ENCODE data around the gene CCDC187. TPM values are rescaled to one million over a fixed set of nuclear protein-coding genes. Genes with fewer than 3 reads are reported as not detected.

Gene CCDC187
- total RNA-seq, 2 donors from 2014 or later = 1.3 to 2.3 TPM

GRCh38 chr9:136349546-136349945 lies 45.7 kb upstream of the CCDC187 start:
- H3K27ac ChIP-seq = no peak overlapping the region
- DNase-seq = no peak
- no peak for ATAC-seq
- TF ChIP-seq POLR2A (IDR thresholded peaks at IDR 0.05) (no peak), CTCF (IDR thresholded peaks at IDR 0.05) (no peak)
- no peaks in the 10 kb centered on the region for H3K27me3 ChIP-seq
- WGBS, 2 donors = 87 to 92% methylated on average over 8 to 17 of the region's 24 CpGs
- H3K4me1 ChIP-seq = peaks cover 6% of the 10 kb centered on the region
- no peaks in the 10 kb centered on the region for H3K36me3 ChIP-seq (replicated peaks in 1 of 2; ENCODE audit: insufficient read depth in 1 of 2, low read depth in 2 of 2)
- H3K9me3 ChIP-seq = no peaks in the 10 kb centered on the region
- H3K4me3 ChIP-seq = no peak overlapping the region
- intact Hi-C loops (cut with DNase I) = no loop called here

- intact Hi-C loops (cut with DNase I) = no loop called here
- peaks cover 5% of the 10 kb centered on the region for H3K4me1 ChIP-seq
- ATAC-seq (no peak), DNase-seq (peak in 1 of 4 donors; percentile 46)
- H3K27ac ChIP-seq = no peak overlapping the region
- no peaks in the 10 kb centered on the region for H3K9me3 ChIP-seq
- H3K4me3 ChIP-seq = no peak overlapping the region
- no peaks in the 10 kb centered on the region for H3K27me3 ChIP-seq
- TF ChIP-seq CTCF (IDR thresholded peaks at IDR 0.05) (no peak), POLR2A (IDR thresholded peaks at IDR 0.05) (no peak)
- no peaks in the 10 kb centered on the region for H3K36me3 ChIP-seq (replicated peaks in 1 of 2; ENCODE audit: insufficient read depth in 1 of 2, low read depth in 2 of 2)
- 87 to 91% methylated on average over 6 to 14 of the region's 14 CpGs for WGBS, 2 donors
These were observed 44.8 kb upstream of the CCDC187 start for GRCh38 chr9:136348691-136349090.

GRCh38 chr9:136347472-136348256 lies 43.8 kb upstream of the CCDC187 start:
- Histone ChIP-seq H3K27ac (no peak overlapping the region), H3K4me3 (no peak overlapping the region), H3K9me3 (no peaks in the 10 kb centered on the region), H3K27me3 (no peaks in the 10 kb centered on the region), H3K36me3 (replicated peaks in 1 of 2; ENCODE audit: insufficient read depth in 1 of 2, low read depth in 2 of 2) (no peaks in the 10 kb centered on the region), H3K4me1 (peaks cover 16% of the 10 kb centered on the region)
- TF ChIP-seq POLR2A (IDR thresholded peaks at IDR 0.05) = no peak
- TF ChIP-seq CTCF (IDR thresholded peaks at IDR 0.05) = no peak
- ATAC-seq = no peak
- no peak for DNase-seq
- intact Hi-C loops (cut with DNase I) = no loop called here
- 84 to 85% methylated on average over 28 to 32 of the region's 34 CpGs for WGBS, 2 donors

- no peak overlapping the region for H3K27ac ChIP-seq
- no peaks in the 10 kb centered on the region for H3K9me3 ChIP-seq
- WGBS, 2 donors = 68 to 89% methylated on average over 5 to 15 of the region's 20 CpGs
- H3K4me3 ChIP-seq = no peak overlapping the region
- TF ChIP-seq CTCF (IDR thresholded peaks at IDR 0.05) = no peak
- no peak for TF ChIP-seq POLR2A (IDR thresholded peaks at IDR 0.05)
- H3K27me3 ChIP-seq = no peaks in the 10 kb centered on the region
- no peak for DNase-seq
- no peak for ATAC-seq
- intact Hi-C loops (cut with DNase I) = no loop called here
- H3K36me3 ChIP-seq (replicated peaks in 1 of 2; ENCODE audit: insufficient read depth in 1 of 2, low read depth in 2 of 2) = no peaks in the 10 kb centered on the region
- H3K4me1 ChIP-seq = peaks cover 22% of the 10 kb centered on the region
These were observed 43.1 kb upstream of the CCDC187 start for GRCh38 chr9:136346927-136347465.

GRCh38 chr9:136346157-136346481 lies 42.2 kb upstream of the CCDC187 start:
- intact Hi-C loops (cut with DNase I) = no loop called here
- WGBS, 2 donors = 68 to 77% methylated on average over 3 to 10 of the region's 10 CpGs
- DNase-seq (no peak), ATAC-seq (no peak)
- Histone ChIP-seq H3K4me3 (no peak overlapping the region), H3K4me1 (peaks cover 31% of the 10 kb centered on the region), H3K27me3 (no peaks in the 10 kb centered on the region), H3K27ac (no peak overlapping the region), H3K36me3 (replicated peaks in 1 of 2; ENCODE audit: insufficient read depth in 1 of 2, low read depth in 2 of 2) (no peaks in the 10 kb centered on the region), H3K9me3 (no peaks in the 10 kb centered on the region)
- TF ChIP-seq CTCF (IDR thresholded peaks at IDR 0.05) (no peak), POLR2A (IDR thresholded peaks at IDR 0.05) (no peak)

Measured in body of pancreas (tissue), 4 donors.